Germinal center (tissue), 1 donor: ENCODE data around the gene FGF23.
"Not testable (repeated sequence)": the region's sequence is repeated elsewhere in the genome, so short reads cannot be mapped to it uniquely, and the experiment has no call there.

Experiments
- DNase-seq: peaks from one replicate; pipeline ENCODE4 v3.0.0; 2012; ENCODE audit warnings: mixed read lengths, low spot score

The FGF23 gene

GRCh38 chr12:4379405-4379804 lies at the start of gene FGF23:
Gene FGF23, minus strand, starts transcription at chr12:4379712. Its CDS starts 130 bp downstream, at chr12:4379582.
- DNase-seq = no peak

GRCh38 chr12:4424422-4424821 lies 44.9 kb upstream of the FGF23 start:
- DNase-seq = no peak

- DNase-seq = no peak
Measured at GRCh38 chr12:4423528-4424195, 44.1 kb upstream of the FGF23 start.

GRCh38 chr12:4422985-4423384 lies 43.5 kb upstream of the FGF23 start:
- DNase-seq = no peak

- DNase-seq = peak; percentile 51
Measured at GRCh38 chr12:4421590-4422031, 42.1 kb upstream of the FGF23 start.

- no peak for DNase-seq
Measured at GRCh38 chr12:4420138-4420670, 40.7 kb upstream of the FGF23 start.

GRCh38 chr12:4418913-4419312 lies 39.4 kb upstream of the FGF23 start:
- no peak for DNase-seq

- no peak for DNase-seq
Measured at GRCh38 chr12:4417936-4418335, 38.4 kb upstream of the FGF23 start.

- no peak for DNase-seq
Measured at GRCh38 chr12:4417455-4417854, 37.9 kb upstream of the FGF23 start.

GRCh38 chr12:4416276-4416675 lies 36.8 kb upstream of the FGF23 start:
- no peak for DNase-seq

GRCh38 chr12:4412465-4412864 lies 33.0 kb upstream of the FGF23 start:
- DNase-seq = no peak

GRCh38 chr12:4412056-4412455 lies 32.5 kb upstream of the FGF23 start:
- no peak for DNase-seq

- no peak for DNase-seq
Measured at GRCh38 chr12:4407136-4407535, 27.6 kb upstream of the FGF23 start.

- DNase-seq = not testable (repeated sequence)
Measured at GRCh38 chr12:4404877-4405637, 25.5 kb upstream of the FGF23 start.

- no peak for DNase-seq
Measured at GRCh38 chr12:4402996-4403395, 23.5 kb upstream of the FGF23 start.

- DNase-seq = no peak
Measured at GRCh38 chr12:4401117-4401516, 21.6 kb upstream of the FGF23 start.

- no peak for DNase-seq
Measured at GRCh38 chr12:4395818-4396217, 16.3 kb upstream of the FGF23 start.

- DNase-seq = no peak
Measured at GRCh38 chr12:4393211-4393610, 13.7 kb upstream of the FGF23 start.

GRCh38 chr12:4392223-4392742 lies 12.8 kb upstream of the FGF23 start:
- no peak for DNase-seq

- no peak for DNase-seq
Measured at GRCh38 chr12:4388662-4389061, 9.2 kb upstream of the FGF23 start.

- DNase-seq = no peak
Measured at GRCh38 chr12:4388032-4388431, 8.5 kb upstream of the FGF23 start.

- DNase-seq = no peak
Measured at GRCh38 chr12:4387607-4388006, 8.1 kb upstream of the FGF23 start.

GRCh38 chr12:4386801-4387200 lies 7.3 kb upstream of the FGF23 start:
- no peak for DNase-seq
